HepG2 (cell line): ENCODE measurements around the gene BACH1. TPM values are rescaled to one million over a fixed set of nuclear protein-coding genes. Genes with fewer than 3 reads are reported as not detected.
A peak's percentile ranks its signal among the peaks of the same experiment; 100 is the strongest.

ENCODE experiments used
- CREB1 ChIP-seq, 2 experiments: fragments of 450-650 bp in 1 of 2; IDR thresholded peaks; 2 replicates each; pipeline ENCODE4 v1.6.1; 2016 to 2017; ENCODE audit warnings: control low read depth in 1 of 2, mild to moderate bottlenecking in 1 of 2, missing compliant biosample characterization in 1 of 2, missing genetic modification characterization in 1 of 2
- FOXA3 ChIP-seq: IDR thresholded peaks from 2 replicates; pipeline ENCODE4 v1.6.1; 2016; ENCODE audit warnings: missing genetic modification reagents, missing compliant biosample characterization
- GABPB1 ChIP-seq: IDR thresholded peaks from 2 replicates; pipeline ENCODE4 v1.6.1; 2016; ENCODE audit warnings: mild to moderate bottlenecking, missing genetic modification reagents, moderate library complexity, missing compliant biosample characterization
- HDAC1 ChIP-seq: sonication (generic); formaldehyde crosslinking; IDR thresholded peaks from 2 replicates; pipeline ENCODE4 v1.5.1; 2020; ENCODE audit warnings: mild to moderate bottlenecking, missing genetic modification reagents
- HNF4G ChIP-seq, 2 experiments: sonication (generic) in 1 of 2; formaldehyde crosslinking in 1 of 2; IDR thresholded peaks; 2 replicates each; pipeline versions ENCODE4 v1.4.0 to v1.6.1; 2011 to 2020; ENCODE audit warnings: borderline replicate concordance in 2 of 2, low read depth in 2 of 2, mild to moderate bottlenecking in 2 of 2, low read length in 1 of 2, missing genetic modification reagents in 1 of 2, moderate library complexity in 1 of 2
- MEF2D ChIP-seq: sonication (generic); formaldehyde crosslinking; IDR thresholded peaks from 2 replicates; pipeline ENCODE4 v1.5.1; 2020; ENCODE audit warnings: mild to moderate bottlenecking, missing genetic modification reagents
- MIER2 ChIP-seq: IDR thresholded peaks from 2 replicates; pipeline ENCODE4 v1.6.1; 2016; ENCODE audit warnings: missing biosample characterization, missing genetic modification reagents
- ONECUT2 ChIP-seq: sonication (generic); formaldehyde crosslinking; IDR thresholded peaks from 2 replicates; pipeline ENCODE4 v1.4.0; 2020; ENCODE audit warnings: missing genetic modification reagents
- SAP130 ChIP-seq: IDR thresholded peaks from 2 replicates; pipeline ENCODE4 v1.6.1; 2016; ENCODE audit warnings: low read depth
- ZNF577 ChIP-seq: sonication (generic); formaldehyde crosslinking; IDR thresholded peaks from 2 replicates; pipeline ENCODE4 v1.4.0; 2020; ENCODE audit warnings: mild to moderate bottlenecking, low read depth, missing genetic modification reagents, borderline replicate concordance
- ZNF788 ChIP-seq: sonication (generic); formaldehyde crosslinking; IDR thresholded peaks from 2 replicates; pipeline ENCODE4 v1.5.0; 2020; ENCODE audit warnings: mild to moderate bottlenecking, missing genetic modification reagents, borderline replicate concordance
- ZSCAN29 ChIP-seq: sonication (generic); formaldehyde crosslinking; conservative IDR thresholded peaks from 2 replicates; pipeline ENCODE4 v1.4.0; 2020; ENCODE audit warnings: mild to moderate bottlenecking, missing genetic modification reagents
- polyA plus RNA-seq, 8 experiments: library from polyadenylated mRNA; depleted of rRNA in 3 of 8; stranded (reverse) in 7 of 8; unstranded in 1 of 8; fragments of >200 nt; fragmentation: Illumina TruSeq in 4 of 8; extraction: Trizol in 4 of 8; gene quantifications; 2 replicates each; pipeline versions ENCODE4 v1.2.1 to v1.2.3, GENCODE V29; 2011 to 2016; ENCODE audit warnings: low read depth in 4 of 8, missing spikeins in 1 of 8, mixed read lengths in 1 of 8; ENCODE audit not compliant: insufficient read depth in 1 of 8
- total RNA-seq, 5 experiments: library from RNA; depleted of rRNA; stranded (reverse); fragments of >200 nt; fragmentation: Illumina TruSeq; extraction: Trizol; gene quantifications; 2 replicates each; pipeline ENCODE4 v1.2.3, GENCODE V29; 2016; ENCODE audit warnings: low read depth in 1 of 5
- TF ChIP-seq, protein P1 (sequence below): sonication (generic); formaldehyde crosslinking; IDR thresholded peaks from 2 replicates; pipeline ENCODE4 v1.4.0; 2020; ENCODE audit warnings: missing genetic modification reagents, borderline replicate concordance
- TF ChIP-seq, protein P2 (sequence below): IDR thresholded peaks from 2 replicates; pipeline ENCODE4 v1.6.1; 2012; ENCODE audit warnings: inconsistent platforms
- TF ChIP-seq, protein P3 (sequence below): sonication (generic); formaldehyde crosslinking; IDR thresholded peaks from 2 replicates; pipeline ENCODE4 v1.4.0; 2020; ENCODE audit warnings: mild to moderate bottlenecking, missing genetic modification reagents
- TF ChIP-seq, protein P4 (sequence below): sonication (generic); formaldehyde crosslinking; IDR thresholded peaks from 2 replicates; pipeline ENCODE4 v1.8.0; 2023; ENCODE audit warnings: mild to moderate bottlenecking, missing genetic modification reagents
- TF ChIP-seq, protein P5 (sequence below): sonication (generic); formaldehyde crosslinking; IDR thresholded peaks from 2 replicates; pipeline ENCODE4 v1.5.1; 2020; ENCODE audit warnings: mild to moderate bottlenecking, missing genetic modification reagents, borderline replicate concordance

The BACH1 gene
- total and polyA plus RNA-seq, 2 of the 13 experiments (the other 11 are each of a cell fraction or from before 2014, with no cell fraction given) = 16.5 to 51.7 TPM

DNA sequence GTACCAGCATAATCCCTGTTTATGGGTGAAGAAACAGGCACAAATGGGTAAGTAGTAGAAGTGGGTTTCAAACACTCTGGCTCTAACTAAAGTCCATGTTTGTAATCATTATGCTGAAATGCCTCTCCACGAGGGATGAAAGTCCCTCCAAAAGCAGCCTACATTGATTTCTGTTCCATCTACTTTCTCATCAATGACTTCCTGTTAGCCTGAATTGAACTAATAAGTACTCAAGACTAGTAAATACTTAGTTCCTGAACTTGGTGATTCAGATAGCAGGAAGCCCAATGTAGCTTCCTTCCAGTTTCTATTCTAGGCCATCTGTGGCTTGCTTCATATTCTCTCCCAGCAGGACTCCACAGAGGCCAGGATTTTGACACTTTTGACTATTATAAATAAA, 11.3 kb upstream of the BACH1 start (continued):
- TF ChIP-seq ZSCAN29 (CRISPR knock-in tag) (no peak), SAP130 (0 out of 2 replicates have a peak, but pooled peaks have one; percentile 17), ZNF577 (no peak), HDAC1 (CRISPR knock-in tag) (0 out of 2 replicates have a peak, but pooled peaks have one; percentile 15), FOXA3 (CRISPR knock-in tag) (no peak), MEF2D (CRISPR knock-in tag) (peak; percentile 47; the same call in 1 of the 2 replicates), GABPB1 (no peak), MIER2 (CRISPR knock-in tag) (no peak), HNF4G (IDR thresholded peaks at IDR 0.05; ENCODE audit: borderline replicate concordance, low read depth, low read length) (0 out of 2 replicates have a peak, but pooled peaks have one; percentile 34), HNF4G (CRISPR knock-in tag; IDR thresholded peaks at IDR 0.05; ENCODE audit: borderline replicate concordance, low read depth) (no peak), ONECUT2 (peak; percentile 42; the same call in 1 of the 2 replicates), CREB1 (IDR thresholded peaks at IDR 0.05) (no peak), CREB1 (CRISPR knock-in tag; IDR thresholded peaks at IDR 0.05) (peak; percentile 21; the same call in 1 of the 2 replicates), ZNF788 (CRISPR knock-in tag) (no peak)
- TF ChIP-seq, protein P1, sequence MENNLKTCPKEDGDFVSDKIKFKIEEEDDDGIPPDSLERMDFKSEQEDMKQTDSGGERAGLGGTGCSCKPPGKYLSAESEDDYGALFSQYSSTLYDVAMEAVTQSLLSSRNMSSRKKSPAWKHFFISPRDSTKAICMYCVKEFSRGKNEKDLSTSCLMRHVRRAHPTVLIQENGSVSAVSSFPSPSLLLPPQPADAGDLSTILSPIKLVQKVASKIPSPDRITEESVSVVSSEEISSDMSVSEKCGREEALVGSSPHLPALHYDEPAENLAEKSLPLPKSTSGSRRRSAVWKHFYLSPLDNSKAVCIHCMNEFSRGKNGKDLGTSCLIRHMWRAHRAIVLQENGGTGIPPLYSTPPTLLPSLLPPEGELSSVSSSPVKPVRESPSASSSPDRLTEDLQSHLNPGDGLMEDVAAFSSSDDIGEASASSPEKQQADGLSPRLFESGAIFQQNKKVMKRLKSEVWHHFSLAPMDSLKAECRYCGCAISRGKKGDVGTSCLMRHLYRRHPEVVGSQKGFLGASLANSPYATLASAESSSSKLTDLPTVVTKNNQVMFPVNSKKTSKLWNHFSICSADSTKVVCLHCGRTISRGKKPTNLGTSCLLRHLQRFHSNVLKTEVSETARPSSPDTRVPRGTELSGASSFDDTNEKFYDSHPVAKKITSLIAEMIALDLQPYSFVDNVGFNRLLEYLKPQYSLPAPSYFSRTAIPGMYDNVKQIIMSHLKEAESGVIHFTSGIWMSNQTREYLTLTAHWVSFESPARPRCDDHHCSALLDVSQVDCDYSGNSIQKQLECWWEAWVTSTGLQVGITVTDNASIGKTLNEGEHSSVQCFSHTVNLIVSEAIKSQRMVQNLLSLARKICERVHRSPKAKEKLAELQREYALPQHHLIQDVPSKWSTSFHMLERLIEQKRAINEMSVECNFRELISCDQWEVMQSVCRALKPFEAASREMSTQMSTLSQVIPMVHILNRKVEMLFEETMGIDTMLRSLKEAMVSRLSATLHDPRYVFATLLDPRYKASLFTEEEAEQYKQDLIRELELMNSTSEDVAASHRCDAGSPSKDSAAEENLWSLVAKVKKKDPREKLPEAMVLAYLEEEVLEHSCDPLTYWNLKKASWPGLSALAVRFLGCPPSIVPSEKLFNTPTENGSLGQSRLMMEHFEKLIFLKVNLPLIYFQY (CRISPR knock-in tag) = no peak
- TF ChIP-seq, protein P2, sequence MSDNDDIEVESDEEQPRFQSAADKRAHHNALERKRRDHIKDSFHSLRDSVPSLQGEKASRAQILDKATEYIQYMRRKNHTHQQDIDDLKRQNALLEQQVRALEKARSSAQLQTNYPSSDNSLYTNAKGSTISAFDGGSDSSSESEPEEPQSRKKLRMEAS = peak; percentile 36; the same call in 1 of the 2 replicates
- TF ChIP-seq, protein P3, sequence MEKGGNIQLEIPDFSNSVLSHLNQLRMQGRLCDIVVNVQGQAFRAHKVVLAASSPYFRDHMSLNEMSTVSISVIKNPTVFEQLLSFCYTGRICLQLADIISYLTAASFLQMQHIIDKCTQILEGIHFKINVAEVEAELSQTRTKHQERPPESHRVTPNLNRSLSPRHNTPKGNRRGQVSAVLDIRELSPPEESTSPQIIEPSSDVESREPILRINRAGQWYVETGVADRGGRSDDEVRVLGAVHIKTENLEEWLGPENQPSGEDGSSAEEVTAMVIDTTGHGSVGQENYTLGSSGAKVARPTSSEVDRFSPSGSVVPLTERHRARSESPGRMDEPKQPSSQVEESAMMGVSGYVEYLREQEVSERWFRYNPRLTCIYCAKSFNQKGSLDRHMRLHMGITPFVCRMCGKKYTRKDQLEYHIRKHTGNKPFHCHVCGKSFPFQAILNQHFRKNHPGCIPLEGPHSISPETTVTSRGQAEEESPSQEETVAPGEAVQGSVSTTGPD = no peak
- TF ChIP-seq, protein P4, sequence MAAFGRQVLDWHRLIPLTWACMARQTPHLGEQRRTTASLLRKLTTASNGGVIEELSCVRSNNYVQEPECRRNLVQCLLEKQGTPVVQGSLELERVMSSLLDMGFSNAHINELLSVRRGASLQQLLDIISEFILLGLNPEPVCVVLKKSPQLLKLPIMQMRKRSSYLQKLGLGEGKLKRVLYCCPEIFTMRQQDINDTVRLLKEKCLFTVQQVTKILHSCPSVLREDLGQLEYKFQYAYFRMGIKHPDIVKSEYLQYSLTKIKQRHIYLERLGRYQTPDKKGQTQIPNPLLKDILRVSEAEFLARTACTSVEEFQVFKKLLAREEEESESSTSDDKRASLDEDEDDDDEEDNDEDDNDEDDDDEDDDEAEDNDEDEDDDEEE (CRISPR knock-in tag) = no peak
- TF ChIP-seq, protein P5, sequence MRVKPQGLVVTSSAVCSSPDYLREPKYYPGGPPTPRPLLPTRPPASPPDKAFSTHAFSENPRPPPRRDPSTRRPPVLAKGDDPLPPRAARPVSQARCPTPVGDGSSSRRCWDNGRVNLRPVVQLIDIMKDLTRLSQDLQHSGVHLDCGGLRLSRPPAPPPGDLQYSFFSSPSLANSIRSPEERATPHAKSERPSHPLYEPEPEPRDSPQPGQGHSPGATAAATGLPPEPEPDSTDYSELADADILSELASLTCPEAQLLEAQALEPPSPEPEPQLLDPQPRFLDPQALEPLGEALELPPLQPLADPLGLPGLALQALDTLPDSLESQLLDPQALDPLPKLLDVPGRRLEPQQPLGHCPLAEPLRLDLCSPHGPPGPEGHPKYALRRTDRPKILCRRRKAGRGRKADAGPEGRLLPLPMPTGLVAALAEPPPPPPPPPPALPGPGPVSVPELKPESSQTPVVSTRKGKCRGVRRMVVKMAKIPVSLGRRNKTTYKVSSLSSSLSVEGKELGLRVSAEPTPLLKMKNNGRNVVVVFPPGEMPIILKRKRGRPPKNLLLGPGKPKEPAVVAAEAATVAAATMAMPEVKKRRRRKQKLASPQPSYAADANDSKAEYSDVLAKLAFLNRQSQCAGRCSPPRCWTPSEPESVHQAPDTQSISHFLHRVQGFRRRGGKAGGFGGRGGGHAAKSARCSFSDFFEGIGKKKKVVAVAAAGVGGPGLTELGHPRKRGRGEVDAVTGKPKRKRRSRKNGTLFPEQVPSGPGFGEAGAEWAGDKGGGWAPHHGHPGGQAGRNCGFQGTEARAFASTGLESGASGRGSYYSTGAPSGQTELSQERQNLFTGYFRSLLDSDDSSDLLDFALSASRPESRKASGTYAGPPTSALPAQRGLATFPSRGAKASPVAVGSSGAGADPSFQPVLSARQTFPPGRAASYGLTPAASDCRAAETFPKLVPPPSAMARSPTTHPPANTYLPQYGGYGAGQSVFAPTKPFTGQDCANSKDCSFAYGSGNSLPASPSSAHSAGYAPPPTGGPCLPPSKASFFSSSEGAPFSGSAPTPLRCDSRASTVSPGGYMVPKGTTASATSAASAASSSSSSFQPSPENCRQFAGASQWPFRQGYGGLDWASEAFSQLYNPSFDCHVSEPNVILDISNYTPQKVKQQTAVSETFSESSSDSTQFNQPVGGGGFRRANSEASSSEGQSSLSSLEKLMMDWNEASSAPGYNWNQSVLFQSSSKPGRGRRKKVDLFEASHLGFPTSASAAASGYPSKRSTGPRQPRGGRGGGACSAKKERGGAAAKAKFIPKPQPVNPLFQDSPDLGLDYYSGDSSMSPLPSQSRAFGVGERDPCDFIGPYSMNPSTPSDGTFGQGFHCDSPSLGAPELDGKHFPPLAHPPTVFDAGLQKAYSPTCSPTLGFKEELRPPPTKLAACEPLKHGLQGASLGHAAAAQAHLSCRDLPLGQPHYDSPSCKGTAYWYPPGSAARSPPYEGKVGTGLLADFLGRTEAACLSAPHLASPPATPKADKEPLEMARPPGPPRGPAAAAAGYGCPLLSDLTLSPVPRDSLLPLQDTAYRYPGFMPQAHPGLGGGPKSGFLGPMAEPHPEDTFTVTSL = 0 out of 2 replicates have a peak, but pooled peaks have one; percentile 36
